ENCODE data around the gene COL6A1.
"Not testable (repeated sequence)": the region's sequence is repeated elsewhere in the genome, so short reads cannot be mapped to it uniquely, and the experiment has no call there.

DNA sequence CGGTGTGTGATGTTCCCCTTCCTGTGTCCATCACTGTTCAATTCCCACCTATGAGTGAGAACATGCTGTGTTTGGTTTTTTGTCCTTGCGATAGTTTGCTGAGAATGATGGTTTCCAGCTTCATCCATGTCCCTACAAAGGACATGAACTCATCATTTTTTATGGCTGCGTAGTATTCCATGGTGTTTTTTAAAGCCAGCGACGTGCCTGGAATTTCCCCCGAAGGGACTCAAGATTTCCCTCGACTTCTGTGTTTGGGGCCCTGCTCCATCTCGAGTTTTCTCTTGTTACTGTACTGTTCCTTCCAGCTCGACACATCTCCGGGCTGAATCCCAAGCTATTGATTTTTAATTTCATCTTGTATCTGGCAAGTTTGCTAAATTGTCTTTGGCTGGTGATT lies 29.0 kb upstream of the COL6A1 start:
- not testable (repeated sequence) for TF ChIP-seq POLR2A, POLR2AphosphoS5 (IDR thresholded peaks at IDR 0.05; ENCODE audit: low read depth, low read length)
